Occipital lobe (tissue), 2 donors: ENCODE results near the gene TMEM167A. TPM values are rescaled to one million over a fixed set of nuclear protein-coding genes. Genes with fewer than 3 reads are reported as not detected.
A peak's percentile ranks its signal among the peaks of the same experiment; 100 is the strongest.

ENCODE experiments used
- DNase-seq: peaks from one replicate; lab custom pipeline; 2025; lab: John Stamatoyannopoulos, UW
- total RNA-seq: library from RNA; depleted of rRNA; stranded (reverse); fragments of >200 nt; gene quantifications from one replicate; pipeline ENCODE4 v1.2.3, GENCODE V29; 2014

TMEM167A gene, protein sequence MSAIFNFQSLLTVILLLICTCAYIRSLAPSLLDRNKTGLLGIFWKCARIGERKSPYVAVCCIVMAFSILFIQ
- total RNA-seq: 159 TPM

DNA sequence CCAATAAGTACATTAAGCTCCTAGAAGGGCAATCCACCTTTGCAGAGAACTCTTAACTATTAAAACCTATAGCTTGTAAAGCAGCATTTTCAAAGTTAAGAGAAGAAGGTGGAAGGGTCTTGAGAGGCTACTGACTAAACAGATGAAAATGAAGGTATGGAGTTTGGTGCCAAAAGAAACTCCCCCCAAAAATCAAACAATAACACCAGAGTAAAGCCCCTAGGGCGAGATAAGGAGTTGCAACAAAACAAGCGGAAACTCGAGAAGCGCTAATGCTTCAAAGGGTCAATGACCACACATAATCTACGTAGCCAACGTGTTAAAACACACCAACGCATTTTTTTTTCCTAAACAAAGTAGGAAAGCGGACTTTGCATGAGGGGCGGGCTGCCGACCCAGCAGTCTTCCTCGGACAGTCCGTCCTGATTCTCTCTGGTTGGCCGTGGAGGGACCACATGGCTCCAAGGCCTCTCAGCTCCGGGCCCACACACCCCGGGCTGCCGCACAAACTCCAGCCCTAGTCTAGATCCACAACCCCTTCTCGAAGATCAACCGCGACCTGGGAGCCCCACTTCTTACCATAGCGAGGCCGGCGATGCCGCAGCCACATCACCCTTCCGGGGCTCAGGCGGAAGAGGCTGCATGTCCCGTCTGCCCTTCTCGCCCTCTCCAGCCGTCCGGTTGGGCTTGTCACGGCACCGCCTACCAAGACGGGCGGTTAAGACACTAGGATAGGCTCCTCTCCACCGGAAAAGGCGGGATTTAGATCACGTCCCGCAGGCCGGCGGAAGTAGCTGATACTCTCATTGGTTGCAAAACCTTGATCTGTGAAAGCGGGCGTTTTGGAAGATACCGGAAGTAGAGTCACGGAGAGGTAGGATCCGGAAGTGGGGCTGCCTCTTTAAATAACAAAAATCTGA lies at the start of gene TMEM167A, which contains the start of gene XRCC4:
Gene TMEM167A (minus strand): TSS at position 653 of the 920 bp plus-strand sequence. CDS start 71 bp downstream, at position 582.
Gene XRCC4 (plus strand): TSS at position 806 of the 920 bp plus-strand sequence. CDS start 27,373 bp downstream, outside the sequence.
- peak; percentile 97 for DNase-seq

DNA sequence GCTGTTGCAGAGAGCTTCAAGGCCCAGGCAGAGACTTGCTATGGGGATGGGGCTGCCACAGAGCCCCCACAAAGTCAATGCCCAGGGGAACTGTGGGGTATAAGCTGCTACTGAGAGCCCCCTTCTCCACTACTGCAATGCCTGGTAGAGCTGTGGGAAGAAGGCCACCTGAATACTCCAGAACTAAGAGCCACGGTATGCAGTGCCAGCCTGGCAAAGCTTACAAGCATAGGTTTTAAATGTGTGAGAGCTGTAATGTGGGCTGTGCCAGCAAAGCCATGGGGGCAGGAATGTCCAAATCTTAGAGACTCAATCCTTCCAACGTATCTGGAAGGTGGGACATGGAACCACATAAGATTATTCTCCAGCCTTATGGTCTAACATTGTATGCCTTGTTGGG lies 49.3 kb upstream of the TMEM167A start:
- no peak for DNase-seq

GRCh38 chr5:83125560-83125959 lies 48.4 kb upstream of the TMEM167A start:
- no peak for DNase-seq

DNA sequence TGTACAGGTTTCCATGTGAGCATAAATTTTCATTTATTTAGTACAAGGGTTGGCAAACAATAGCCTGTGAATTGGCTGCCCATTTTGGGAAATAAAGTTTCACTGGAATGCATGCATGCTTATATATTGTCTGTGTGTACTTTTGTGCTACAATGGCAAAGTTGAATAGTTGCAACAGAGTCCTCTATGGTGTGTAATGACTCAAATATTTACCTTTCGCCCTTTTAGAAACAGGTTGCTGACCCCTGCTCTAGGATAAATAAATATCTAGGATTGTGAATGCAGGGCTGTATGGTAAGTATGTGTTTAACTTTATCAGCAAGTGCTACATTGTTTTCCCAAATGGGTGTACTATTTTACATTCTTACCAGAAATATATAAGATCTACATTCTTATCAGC lies 47.4 kb upstream of the TMEM167A start:
- DNase-seq: no peak

DNA sequence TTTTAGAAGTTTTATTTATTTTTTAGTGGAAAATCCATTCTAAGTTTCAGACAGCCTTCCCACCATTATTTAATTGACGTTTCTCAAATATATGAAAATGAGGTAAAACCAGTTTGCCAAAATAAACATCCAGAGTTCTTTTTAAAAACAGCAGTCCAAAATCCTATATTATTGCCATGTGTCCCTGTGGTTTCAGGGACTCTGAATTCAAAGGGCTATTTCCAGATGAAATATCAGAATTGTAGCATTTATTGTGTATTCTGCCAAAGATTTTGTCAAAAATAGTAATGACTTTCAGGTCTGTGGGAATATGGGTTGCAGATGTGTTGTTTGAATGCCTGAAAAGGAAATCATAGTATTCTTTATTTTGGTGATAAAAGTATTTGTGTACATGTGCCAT lies 41.8 kb upstream of the TMEM167A start:
- no peak for DNase-seq

- no peak for DNase-seq
These were observed 41.3 kb upstream of the TMEM167A start for GRCh38 chr5:83118471-83118870.

DNA sequence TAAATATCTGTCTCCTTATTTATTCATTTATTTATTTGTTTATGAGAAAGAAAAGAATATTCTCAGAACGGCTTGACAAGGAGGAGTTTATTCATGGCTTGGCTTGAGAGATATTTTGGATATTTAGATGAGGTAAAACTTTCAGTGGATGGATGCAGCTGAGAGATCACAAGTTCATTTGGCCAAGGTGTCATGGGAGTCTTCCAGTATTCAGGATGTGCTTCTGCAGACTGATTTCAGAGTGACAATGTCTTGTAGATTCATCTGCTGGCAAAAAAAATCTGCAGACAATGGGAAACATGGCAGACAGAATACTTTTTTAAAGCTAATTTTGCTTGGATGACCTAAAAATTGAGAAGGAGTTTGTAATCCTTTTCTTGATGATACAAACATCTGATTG lies 38.6 kb upstream of the TMEM167A start:
- DNase-seq: no peak

DNA sequence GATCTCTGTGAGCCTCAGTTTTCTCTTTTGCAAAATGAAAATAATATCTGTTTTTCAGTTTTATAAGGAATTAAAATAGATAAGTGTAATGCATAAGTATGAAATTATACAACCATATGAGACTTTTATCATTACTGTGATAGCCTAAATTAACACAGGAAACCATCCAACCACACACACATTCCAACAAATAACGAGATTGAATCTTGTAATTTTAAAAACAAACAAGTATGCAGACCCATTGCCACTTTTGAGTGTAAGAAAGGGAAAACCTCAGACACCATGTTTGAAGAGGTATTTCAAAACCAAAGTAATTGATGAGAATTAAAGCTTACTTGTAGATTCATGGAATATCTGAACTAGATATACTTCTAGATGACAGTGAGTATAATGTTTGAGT lies 32.2 kb upstream of the TMEM167A start:
- DNase-seq: no peak

- DNase-seq: no peak
These were observed 30.7 kb upstream of the TMEM167A start for GRCh38 chr5:83107692-83108420.

DNA sequence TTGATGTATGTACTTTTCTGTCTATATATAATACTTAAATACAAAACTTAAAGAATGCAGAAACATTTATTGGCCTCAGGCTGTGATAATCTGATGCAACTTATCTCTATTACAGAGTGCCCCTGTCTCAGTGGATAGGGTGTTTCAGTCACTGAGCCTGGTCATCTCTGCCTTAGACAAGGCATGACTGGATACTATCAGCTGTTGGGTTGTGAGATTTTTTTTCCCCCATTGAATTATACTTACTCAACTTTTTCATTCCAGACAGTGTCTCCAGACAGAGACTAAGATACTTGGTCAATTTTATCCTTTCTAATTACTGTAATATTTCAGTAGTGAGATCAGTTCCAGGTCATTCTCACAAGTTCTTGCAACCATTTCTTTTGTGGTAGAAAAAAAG lies 26.8 kb upstream of the TMEM167A start:
- no peak for DNase-seq

DNA sequence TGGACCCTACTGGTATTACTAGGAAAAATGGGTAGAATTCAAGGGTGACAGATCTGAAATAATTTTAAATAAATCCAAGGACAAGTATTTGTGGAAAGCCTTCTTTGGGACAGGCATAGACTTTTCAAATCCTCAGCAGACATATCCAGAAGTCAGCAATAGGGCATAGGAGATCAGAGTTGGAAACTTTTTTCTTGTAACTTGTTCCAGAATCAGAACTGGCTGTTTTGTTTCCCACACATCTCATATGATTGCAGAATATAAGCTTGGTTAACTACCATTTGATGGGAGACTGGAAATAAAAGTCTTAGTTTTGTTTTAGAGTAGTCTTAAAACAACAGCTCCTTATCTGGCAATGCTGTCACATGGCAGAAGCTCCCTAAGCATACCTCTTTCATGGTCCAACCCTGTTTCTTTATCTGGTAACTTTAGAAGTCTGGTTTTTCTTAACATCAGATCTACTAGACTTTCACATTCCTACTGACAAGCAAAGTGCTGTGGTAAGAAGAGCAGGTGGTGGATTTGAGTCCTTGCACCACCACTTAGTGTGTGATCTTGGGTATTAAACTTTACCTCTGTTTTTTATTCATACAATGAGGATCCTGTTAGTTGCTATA lies 25.3 kb upstream of the TMEM167A start:
- DNase-seq: no peak

DNA sequence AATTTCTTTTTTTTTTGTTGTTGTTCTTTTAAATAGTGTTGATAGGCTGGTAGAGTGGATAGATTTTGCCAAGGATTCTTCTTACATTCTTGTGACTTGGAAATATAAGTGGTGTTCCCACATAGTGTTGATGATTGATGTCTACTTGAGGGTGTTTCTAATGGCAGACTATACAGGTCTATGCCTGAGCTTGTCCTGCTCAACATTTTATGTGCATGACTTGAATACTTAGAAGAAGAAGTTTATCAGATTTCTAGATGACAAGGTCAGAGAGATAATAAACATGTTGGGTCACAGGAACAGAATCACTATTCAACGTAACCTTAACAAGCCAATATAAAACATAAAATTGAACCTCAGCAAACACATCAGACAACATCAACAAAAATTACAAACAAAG lies 24.3 kb upstream of the TMEM167A start:
- no peak for DNase-seq

- no peak for DNase-seq
These were observed 22.3 kb upstream of the TMEM167A start for GRCh38 chr5:83099445-83099844.

- DNase-seq: no peak
These were observed 21.8 kb upstream of the TMEM167A start for GRCh38 chr5:83099001-83099400.

DNA sequence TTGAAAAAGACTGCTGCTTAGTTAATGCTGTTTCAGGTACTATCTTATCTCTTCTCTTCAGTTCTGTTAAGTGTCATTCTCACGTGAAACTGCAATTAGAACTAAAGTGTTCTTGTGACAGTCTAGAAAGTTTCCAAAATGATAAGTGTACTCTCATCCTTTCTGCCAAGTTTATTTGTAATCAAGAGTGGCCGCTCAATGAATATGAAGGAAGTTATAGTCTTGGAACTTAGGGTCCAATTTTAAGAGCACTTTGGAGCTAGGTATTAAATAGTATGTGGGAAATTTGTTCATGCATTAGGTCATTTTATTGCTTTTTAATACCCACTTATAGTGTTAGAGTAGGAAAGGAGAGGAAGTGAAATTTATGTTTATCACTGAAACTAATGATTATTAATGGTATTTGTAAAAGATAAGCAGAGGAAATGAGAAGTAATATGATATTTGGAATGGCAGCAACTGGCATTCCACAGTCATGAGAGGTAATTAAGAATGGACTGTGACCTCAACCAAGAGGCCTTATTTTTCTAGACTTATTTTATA lies 20.6 kb upstream of the TMEM167A start:
- DNase-seq: no peak

DNA sequence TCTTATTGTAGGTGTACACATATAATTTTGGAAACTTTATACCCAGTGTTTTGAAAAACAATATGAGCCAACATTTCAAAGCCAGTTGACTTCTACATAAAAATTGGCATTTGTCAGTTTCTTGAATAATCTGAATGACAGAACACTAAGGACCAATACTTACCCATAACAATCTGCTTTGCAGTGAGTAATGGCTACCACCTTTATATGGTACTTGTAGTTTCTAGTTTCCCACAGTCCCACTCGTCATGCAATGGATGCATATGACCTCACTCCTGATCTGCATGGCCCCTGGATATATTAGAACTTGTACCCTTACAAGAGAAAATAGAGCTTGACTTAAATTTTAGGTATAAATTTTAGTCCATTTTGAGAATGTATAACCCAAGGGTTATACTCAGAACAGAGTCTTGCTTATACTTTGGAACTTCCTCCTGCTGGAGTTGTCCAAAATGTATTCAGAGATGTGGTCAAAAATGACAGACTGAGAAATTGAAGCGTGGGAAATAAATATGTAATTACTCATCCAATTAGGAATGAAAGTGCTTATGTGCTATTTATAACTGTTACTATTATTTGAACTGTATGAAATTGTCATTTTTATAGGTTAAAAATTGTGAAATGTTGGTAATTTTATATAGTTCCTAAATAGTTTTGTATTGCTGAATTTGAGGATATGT lies 19.6 kb upstream of the TMEM167A start:
- DNase-seq: no peak

GRCh38 chr5:83095957-83096539 lies 18.9 kb upstream of the TMEM167A start:
- no peak for DNase-seq

- no peak for DNase-seq
These were observed 18.2 kb upstream of the TMEM167A start for GRCh38 chr5:83095163-83095956.

DNA sequence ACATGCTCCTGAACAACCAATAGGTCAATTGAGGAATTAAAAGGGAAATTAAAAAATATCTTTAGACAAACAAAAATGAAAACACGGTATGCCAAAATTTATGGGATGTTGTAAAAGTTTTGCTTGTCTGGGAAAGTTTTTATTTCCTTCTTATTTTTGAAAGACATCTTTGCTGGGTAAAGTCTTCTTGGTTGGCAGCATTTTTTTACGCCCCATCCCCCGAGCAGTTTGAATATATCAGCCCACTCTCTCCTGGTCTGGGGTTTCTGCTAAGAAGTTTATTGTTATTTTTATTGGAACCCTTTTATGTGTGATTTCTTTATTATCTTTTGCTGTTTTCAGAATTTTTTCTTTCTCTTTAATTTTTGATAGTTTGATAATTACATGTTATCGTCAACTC lies 16.5 kb upstream of the TMEM167A start:
- DNase-seq: no peak

DNA sequence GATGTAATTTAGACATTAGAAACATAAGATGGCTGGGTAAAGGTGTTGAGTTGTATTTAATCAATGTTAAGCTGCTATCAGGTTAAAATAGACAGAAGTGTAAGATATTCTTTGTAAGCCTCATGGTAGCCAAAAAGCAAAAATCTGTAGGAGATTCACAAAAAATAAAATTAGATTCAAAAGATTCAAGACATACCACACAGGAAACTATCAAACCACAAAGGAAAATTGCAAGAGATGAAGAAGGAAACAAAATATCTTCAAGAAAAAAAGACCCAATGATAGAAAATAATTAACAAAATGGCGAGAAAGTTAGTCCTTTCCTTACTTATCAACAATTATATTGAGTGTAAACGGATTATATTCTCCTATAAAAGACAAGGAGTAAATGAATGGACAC lies 15.4 kb upstream of the TMEM167A start:
- no peak for DNase-seq
